HepG2 (cell line): ENCODE results near the gene LAG3. TPM values are rescaled to one million over a fixed set of nuclear protein-coding genes. Genes with fewer than 3 reads are reported as not detected.

Source experiments
- ARHGAP35 ChIP-seq: sonication (generic); formaldehyde crosslinking; IDR thresholded peaks from 2 replicates; pipeline ENCODE4 v1.9.0; 2022; ENCODE audit warnings: mild to moderate bottlenecking, inconsistent platforms, moderate library complexity, missing genetic modification reagents, borderline replicate concordance
- CCDC6 ChIP-seq: sonication (generic); formaldehyde crosslinking; IDR thresholded peaks from 2 replicates; pipeline ENCODE4 v1.8.1; 2022; ENCODE audit warnings: mild to moderate bottlenecking, missing genetic modification reagents, moderate library complexity
- CREB3 ChIP-seq: sonication (generic); formaldehyde crosslinking; IDR thresholded peaks from 2 replicates; pipeline ENCODE4 v1.5.0; 2020; ENCODE audit warnings: missing genetic modification reagents
- DR1 ChIP-seq: sonication (generic); formaldehyde crosslinking; IDR thresholded peaks from 2 replicates; pipeline ENCODE4 v1.8.0; 2021; ENCODE audit warnings: mild to moderate bottlenecking, missing genetic modification reagents, inconsistent platforms
- E2F2 ChIP-seq: sonication (generic); formaldehyde crosslinking; IDR thresholded peaks from 2 replicates; pipeline ENCODE4 v1.4.0; 2020; ENCODE audit warnings: missing genetic modification reagents, borderline replicate concordance
- FOXK2 ChIP-seq: fragments of 450-650 bp; IDR thresholded peaks from 2 replicates; pipeline ENCODE4 v1.6.1; 2016
- HMGXB3 ChIP-seq: sonication (generic); formaldehyde crosslinking; IDR thresholded peaks from 2 replicates; pipeline ENCODE4 v1.4.0; 2020; ENCODE audit warnings: missing genetic modification reagents, borderline replicate concordance
- HNF1A ChIP-seq, 2 experiments: sonication (generic) in 1 of 2; formaldehyde crosslinking in 1 of 2; IDR thresholded peaks; 2 replicates each; pipeline versions ENCODE4 v1.4.0 to v1.6.1; 2016 to 2020; ENCODE audit warnings: borderline replicate concordance in 1 of 2, low read depth in 1 of 2, mild to moderate bottlenecking in 1 of 2, missing genetic modification reagents in 1 of 2
- HNRNPUL1 ChIP-seq: fragments of 200-400 bp; formaldehyde crosslinking; IDR thresholded peaks from 2 replicates; pipeline ENCODE4 v1.6.1; 2017; ENCODE audit warnings: low read depth, mild to moderate bottlenecking, low read length, moderate library complexity
- MEF2D ChIP-seq: sonication (generic); formaldehyde crosslinking; IDR thresholded peaks from 2 replicates; pipeline ENCODE4 v1.5.1; 2020; ENCODE audit warnings: mild to moderate bottlenecking, missing genetic modification reagents
- ZNF605 ChIP-seq: sonication (generic); formaldehyde crosslinking; IDR thresholded peaks from 2 replicates; pipeline ENCODE4 v1.8.0; 2022; ENCODE audit warnings: mild to moderate bottlenecking, missing genetic modification reagents
- ZNF788 ChIP-seq: sonication (generic); formaldehyde crosslinking; IDR thresholded peaks from 2 replicates; pipeline ENCODE4 v1.5.0; 2020; ENCODE audit warnings: mild to moderate bottlenecking, missing genetic modification reagents, borderline replicate concordance
- ZSCAN30 ChIP-seq: sonication (generic); formaldehyde crosslinking; IDR thresholded peaks from 2 replicates; pipeline ENCODE4 v1.5.0; 2020; ENCODE audit warnings: mild to moderate bottlenecking, missing genetic modification reagents
- polyA plus RNA-seq, 8 experiments: library from polyadenylated mRNA; depleted of rRNA in 3 of 8; stranded (reverse) in 7 of 8; unstranded in 1 of 8; fragments of >200 nt; fragmentation: Illumina TruSeq in 4 of 8; extraction: Trizol in 4 of 8; gene quantifications; 2 replicates each; pipeline versions ENCODE4 v1.2.1 to v1.2.3, GENCODE V29; 2011 to 2016; ENCODE audit warnings: low read depth in 4 of 8, missing spikeins in 1 of 8, mixed read lengths in 1 of 8; ENCODE audit not compliant: insufficient read depth in 1 of 8
- total RNA-seq, 5 experiments: library from RNA; depleted of rRNA; stranded (reverse); fragments of >200 nt; fragmentation: Illumina TruSeq; extraction: Trizol; gene quantifications; 2 replicates each; pipeline ENCODE4 v1.2.3, GENCODE V29; 2016; ENCODE audit warnings: low read depth in 1 of 5

Gene LAG3
- total and polyA plus RNA-seq, 2 of the 13 experiments (the other 11 are each of a cell fraction or from before 2014, with no cell fraction given), result 0.11 to 0.26 TPM

- TF ChIP-seq E2F2 (CRISPR knock-in tag), result no peak
- peak; percentile 31; the same call in 1 of the 2 replicates for TF ChIP-seq MEF2D (CRISPR knock-in tag)
- TF ChIP-seq HMGXB3 (CRISPR knock-in tag), result no peak
- peak; percentile 85 for TF ChIP-seq DR1
- TF ChIP-seq CCDC6 (CRISPR knock-in tag), result no peak; the same call in 1 of the 2 replicates
- TF ChIP-seq FOXK2, result no peak
- TF ChIP-seq ZNF788 (CRISPR knock-in tag), result peak; percentile 68; the same call in 1 of the 2 replicates
- no peak for TF ChIP-seq HNF1A (IDR thresholded peaks at IDR 0.05; ENCODE audit: low read depth)
- TF ChIP-seq HNF1A (CRISPR knock-in tag; IDR thresholded peaks at IDR 0.05; ENCODE audit: borderline replicate concordance), result peak; percentile 56; the same call in 1 of the 2 replicates
- TF ChIP-seq HNRNPUL1, result no peak
- 0 out of 2 replicates have a peak, but pooled peaks have one; percentile 12 for TF ChIP-seq ZNF605 (CRISPR knock-in tag)
- TF ChIP-seq ZSCAN30 (CRISPR knock-in tag), result no peak
- TF ChIP-seq CREB3 (CRISPR knock-in tag), result peak; percentile 58; the same call in 1 of the 2 replicates
- TF ChIP-seq ARHGAP35, result peak; percentile 7; the same call in 1 of the 2 replicates
Measured at GRCh38 chr12:6752921-6753771, 19.2 kb upstream of the LAG3 start, which contains the start of gene MLF2 (continued).
